ENCODE results near the gene RSBN1L. TPM values are rescaled to one million over a fixed set of nuclear protein-coding genes. Genes with fewer than 3 reads are reported as not detected.
"Not testable (repeated sequence)": the region's sequence is repeated elsewhere in the genome, so short reads cannot be mapped to it uniquely, and the experiment has no call there.

RSBN1L gene
- total and polyA plus RNA-seq, 9 donors, result 14.5 to 19.3 (median 16.0) TPM

- not testable (repeated sequence) for H3K36me3 ChIP-seq (ENCODE audit: control insufficient read depth, insufficient read depth, low read length); H3K27ac ChIP-seq (ENCODE audit: low read length); H3K9me3 ChIP-seq (replicated peaks; ENCODE audit: control insufficient read depth, low read depth, low read length); DNase-seq; H3K4me1 ChIP-seq (ENCODE audit: control insufficient read depth, insufficient read depth, low read length); H3K27me3 ChIP-seq (ENCODE audit: control insufficient read depth, insufficient read depth, low read length); H3K4me3 ChIP-seq (ENCODE audit: low read length)
- WGBS (ENCODE audit: insufficient coverage), result 100% methylated on average over 3 of the region's 5 CpGs
These were observed 21.3 kb downstream of the RSBN1L start for GRCh38 chr7:77717566-77717965.

- no peak overlapping the region for H3K4me3 ChIP-seq (ENCODE audit: low read length)
- no peaks in the 10 kb centered on the region for H3K36me3 ChIP-seq (ENCODE audit: control insufficient read depth, insufficient read depth, low read length)
- no peak for DNase-seq
- H3K27ac ChIP-seq (ENCODE audit: low read length), result peak overlapping the region; percentile 75
- H3K27me3 ChIP-seq (ENCODE audit: control insufficient read depth, insufficient read depth, low read length), result no peaks in the 10 kb centered on the region
- no peaks in the 10 kb centered on the region for H3K9me3 ChIP-seq (replicated peaks; ENCODE audit: control insufficient read depth, low read depth, low read length)
- H3K4me1 ChIP-seq (ENCODE audit: control insufficient read depth, insufficient read depth, low read length), result peaks cover 9% of the 10 kb centered on the region
- WGBS (ENCODE audit: insufficient coverage), result no CpG with 5 or more reads among the region's 3 CpGs
These were observed 31.3 kb downstream of the RSBN1L start for GRCh38 chr7:77727527-77727926.

GRCh38 chr7:77727936-77728701 lies 31.9 kb downstream of the RSBN1L start:
- peak overlapping the region; percentile 1 for H3K4me3 ChIP-seq (ENCODE audit: low read length)
- peak; percentile 82 for DNase-seq

GRCh38 chr7:77729574-77730348 lies 33.5 kb downstream of the RSBN1L start:
- Histone ChIP-seq H3K4me3 (ENCODE audit: low read length) (no peak overlapping the region), H3K4me1 (ENCODE audit: control insufficient read depth, insufficient read depth, low read length) (peaks cover 9% of the 10 kb centered on the region), H3K27ac (ENCODE audit: low read length) (peak overlapping the region; percentile 75), H3K36me3 (ENCODE audit: control insufficient read depth, insufficient read depth, low read length) (no peaks in the 10 kb centered on the region), H3K27me3 (ENCODE audit: control insufficient read depth, insufficient read depth, low read length) (no peaks in the 10 kb centered on the region), H3K9me3 (replicated peaks; ENCODE audit: control insufficient read depth, low read depth, low read length) (no peaks in the 10 kb centered on the region)
- no CpG with 5 or more reads among the region's 3 CpGs for WGBS (ENCODE audit: insufficient coverage)
- DNase-seq, result no peak

More at GRCh38 chr7:77727936-77728701, 31.9 kb downstream of the RSBN1L start:
- Histone ChIP-seq H3K36me3 (ENCODE audit: control insufficient read depth, insufficient read depth, low read length) (no peaks in the 10 kb centered on the region), H3K27me3 (ENCODE audit: control insufficient read depth, insufficient read depth, low read length) (no peaks in the 10 kb centered on the region), H3K4me1 (ENCODE audit: control insufficient read depth, insufficient read depth, low read length) (peaks cover 9% of the 10 kb centered on the region), H3K27ac (ENCODE audit: low read length) (peak overlapping the region; percentile 75), H3K9me3 (replicated peaks; ENCODE audit: control insufficient read depth, low read depth, low read length) (no peaks in the 10 kb centered on the region)
- WGBS (ENCODE audit: insufficient coverage), result 3% methylated on average over 3 of the region's 8 CpGs

- Histone ChIP-seq H3K27ac (ENCODE audit: low read length) (no peak overlapping the region), H3K4me3 (ENCODE audit: low read length) (no peak overlapping the region), H3K36me3 (ENCODE audit: control insufficient read depth, insufficient read depth, low read length) (no peaks in the 10 kb centered on the region), H3K4me1 (ENCODE audit: control insufficient read depth, insufficient read depth, low read length) (peaks cover 9% of the 10 kb centered on the region), H3K27me3 (ENCODE audit: control insufficient read depth, insufficient read depth, low read length) (no peaks in the 10 kb centered on the region), H3K9me3 (replicated peaks; ENCODE audit: control insufficient read depth, low read depth, low read length) (no peaks in the 10 kb centered on the region)
- DNase-seq, result no peak
- no CpG with 5 or more reads among the region's 1 CpG for WGBS (ENCODE audit: insufficient coverage)
These were observed 35.5 kb downstream of the RSBN1L start for GRCh38 chr7:77731716-77732115.

GRCh38 chr7:77734659-77735421 lies 38.6 kb downstream of the RSBN1L start:
- Histone ChIP-seq H3K27me3 (ENCODE audit: control insufficient read depth, insufficient read depth, low read length) (no peaks in the 10 kb centered on the region), H3K36me3 (ENCODE audit: control insufficient read depth, insufficient read depth, low read length) (peaks cover 6% of the 10 kb centered on the region), H3K9me3 (replicated peaks; ENCODE audit: control insufficient read depth, low read depth, low read length) (no peaks in the 10 kb centered on the region), H3K4me3 (ENCODE audit: low read length) (no peak overlapping the region), H3K27ac (ENCODE audit: low read length) (no peak overlapping the region), H3K4me1 (ENCODE audit: control insufficient read depth, insufficient read depth, low read length) (no peaks in the 10 kb centered on the region)
- 72% methylated on average over 7 of the region's 9 CpGs for whole genome bisulfite sequencing (ENCODE audit: insufficient coverage)
- no peak for DNase-seq

- no peaks in the 10 kb centered on the region for H3K9me3 ChIP-seq (replicated peaks; ENCODE audit: control insufficient read depth, low read depth, low read length)
- peaks cover 6% of the 10 kb centered on the region for H3K36me3 ChIP-seq (ENCODE audit: control insufficient read depth, insufficient read depth, low read length)
- H3K4me1 ChIP-seq (ENCODE audit: control insufficient read depth, insufficient read depth, low read length), result no peaks in the 10 kb centered on the region
- no peak for DNase-seq
- no peak overlapping the region for H3K27ac ChIP-seq (ENCODE audit: low read length)
- no peak overlapping the region for H3K4me3 ChIP-seq (ENCODE audit: low read length)
- H3K27me3 ChIP-seq (ENCODE audit: control insufficient read depth, insufficient read depth, low read length), result no peaks in the 10 kb centered on the region
- WGBS (ENCODE audit: insufficient coverage), result no CpG with 5 or more reads among the region's 1 CpG
These were observed 39.2 kb downstream of the RSBN1L start for GRCh38 chr7:77735457-77735856.

GRCh38 chr7:77736991-77737390 lies 40.7 kb downstream of the RSBN1L start:
- Histone ChIP-seq H3K9me3 (replicated peaks; ENCODE audit: control insufficient read depth, low read depth, low read length) (no peaks in the 10 kb centered on the region), H3K4me3 (ENCODE audit: low read length) (no peak overlapping the region), H3K36me3 (ENCODE audit: control insufficient read depth, insufficient read depth, low read length) (peaks cover 6% of the 10 kb centered on the region), H3K27me3 (ENCODE audit: control insufficient read depth, insufficient read depth, low read length) (no peaks in the 10 kb centered on the region), H3K4me1 (ENCODE audit: control insufficient read depth, insufficient read depth, low read length) (no peaks in the 10 kb centered on the region), H3K27ac (ENCODE audit: low read length) (no peak overlapping the region)
- 80% methylated on average over 1 of the region's 5 CpGs for WGBS (ENCODE audit: insufficient coverage)
- DNase-seq, result no peak

- 100% methylated on average over 1 of the region's 1 CpG for WGBS (ENCODE audit: insufficient coverage)
- no peak for DNase-seq
- no peaks in the 10 kb centered on the region for H3K27me3 ChIP-seq (ENCODE audit: control insufficient read depth, insufficient read depth, low read length)
- no peaks in the 10 kb centered on the region for H3K9me3 ChIP-seq (replicated peaks; ENCODE audit: control insufficient read depth, low read depth, low read length)
- H3K27ac ChIP-seq (ENCODE audit: low read length), result no peak overlapping the region
- no peaks in the 10 kb centered on the region for H3K4me1 ChIP-seq (ENCODE audit: control insufficient read depth, insufficient read depth, low read length)
- peaks cover 13% of the 10 kb centered on the region for H3K36me3 ChIP-seq (ENCODE audit: control insufficient read depth, insufficient read depth, low read length)
- H3K4me3 ChIP-seq (ENCODE audit: low read length), result no peak overlapping the region
These were observed 42.1 kb downstream of the RSBN1L start for GRCh38 chr7:77738382-77738781.

- Histone ChIP-seq H3K36me3 (ENCODE audit: control insufficient read depth, insufficient read depth, low read length) (peaks cover 13% of the 10 kb centered on the region), H3K4me3 (ENCODE audit: low read length) (no peak overlapping the region), H3K27ac (ENCODE audit: low read length) (no peak overlapping the region), H3K9me3 (replicated peaks; ENCODE audit: control insufficient read depth, low read depth, low read length) (no peaks in the 10 kb centered on the region), H3K4me1 (ENCODE audit: control insufficient read depth, insufficient read depth, low read length) (no peaks in the 10 kb centered on the region), H3K27me3 (ENCODE audit: control insufficient read depth, insufficient read depth, low read length) (no peaks in the 10 kb centered on the region)
- no CpG with 5 or more reads among the region's 3 CpGs for WGBS (ENCODE audit: insufficient coverage)
- DNase-seq, result no peak
These were observed 42.6 kb downstream of the RSBN1L start for GRCh38 chr7:77738871-77739270.
